HG03378 (cell line): ENCODE results near the gene TGFBRAP1.
A peak's percentile ranks its signal among the peaks of the same experiment; 100 is the strongest.

Experiments
- ATAC-seq: cut with Tn5 transposase; IDR thresholded peaks from one replicate; pipeline ENCODE4 v1.9.1; 2021; ENCODE audit warnings: mild to moderate bottlenecking, moderate library complexity; ENCODE audit not compliant: unreplicated experiment

TGFBRAP1 gene

DNA sequence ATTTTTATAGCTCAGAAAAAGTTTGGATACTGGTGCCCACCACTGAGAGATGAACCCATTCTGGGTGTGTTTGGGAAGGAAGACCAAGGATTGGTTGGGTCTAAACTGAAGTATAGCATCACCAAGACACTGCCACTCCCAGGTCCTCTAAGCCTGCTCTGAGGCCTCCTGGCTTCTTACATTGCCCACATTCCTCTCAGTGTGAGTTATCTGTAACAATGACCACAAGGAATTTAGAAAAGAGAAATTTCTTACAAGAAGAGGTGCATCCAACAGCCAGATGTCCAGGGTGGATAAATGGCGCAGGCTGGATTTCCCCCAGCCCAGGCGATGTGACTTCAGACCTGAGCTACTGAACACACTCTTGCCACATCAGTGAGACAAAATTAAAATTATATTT is 89.6 kb downstream of the TGFBRAP1 start:
- no peak for ATAC-seq

DNA sequence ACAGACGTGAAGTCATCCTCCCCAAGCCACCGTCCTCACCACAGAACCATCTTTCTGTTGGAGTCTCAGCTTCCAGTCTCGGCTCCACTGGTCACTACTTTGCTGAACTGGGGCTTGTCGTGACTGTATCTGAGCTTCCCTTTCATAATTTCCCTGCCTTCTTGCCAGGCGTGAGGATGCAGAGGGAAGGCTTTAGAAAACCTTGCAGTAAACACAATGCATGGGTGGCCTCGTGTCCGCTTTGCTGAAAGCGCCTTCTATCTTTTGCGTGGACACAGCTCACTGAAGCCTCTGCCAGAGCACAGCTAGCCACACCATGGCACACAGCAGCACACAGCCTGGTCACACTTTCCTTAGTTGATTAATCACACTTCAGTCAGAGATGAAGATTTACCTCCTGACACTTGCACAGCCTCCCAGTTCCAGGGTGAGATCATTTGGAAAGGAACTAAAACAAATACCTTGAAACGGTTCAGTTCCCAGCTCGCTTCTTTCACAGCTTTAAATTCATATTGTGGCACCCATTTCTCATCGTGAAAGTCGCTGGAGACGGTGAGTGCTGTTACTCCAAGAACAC is 90.8 kb downstream of the TGFBRAP1 start:
- ATAC-seq = no peak

DNA sequence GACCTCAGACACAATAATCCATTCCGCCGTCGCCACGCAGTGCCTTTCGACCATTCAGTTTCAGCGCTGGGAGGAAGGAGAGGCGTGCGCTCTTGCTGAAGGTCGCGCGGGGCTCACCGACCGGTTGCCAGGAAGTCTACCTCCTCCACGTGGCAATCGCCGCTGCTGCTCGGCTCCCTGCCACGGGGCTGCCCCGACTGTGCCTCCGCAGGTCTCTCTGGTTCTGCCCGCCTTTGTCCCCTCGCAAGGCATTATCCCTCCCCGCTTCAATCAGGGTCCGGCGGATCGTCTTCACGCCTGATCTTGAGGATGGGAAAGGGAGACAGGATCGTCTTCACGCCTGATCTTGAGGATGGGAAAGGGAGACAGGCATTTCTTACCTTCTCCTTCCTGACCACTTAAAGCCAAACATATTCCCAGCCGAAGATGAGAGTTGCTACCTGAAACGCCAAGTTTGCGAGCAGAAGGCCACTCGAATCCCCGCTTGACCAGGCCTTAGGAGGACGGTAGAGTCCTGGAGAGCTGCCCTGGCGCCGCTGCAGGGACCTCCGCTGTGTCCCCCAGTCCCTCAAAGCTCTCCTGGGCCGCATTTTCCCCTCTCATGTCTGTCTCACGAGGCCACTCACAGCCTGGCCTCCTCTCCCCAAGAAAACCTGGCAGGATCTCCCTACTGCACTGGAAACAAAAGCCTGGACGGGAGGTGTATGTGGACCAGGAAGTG is 92.3 kb downstream of the TGFBRAP1 start:
- no peak for ATAC-seq

DNA sequence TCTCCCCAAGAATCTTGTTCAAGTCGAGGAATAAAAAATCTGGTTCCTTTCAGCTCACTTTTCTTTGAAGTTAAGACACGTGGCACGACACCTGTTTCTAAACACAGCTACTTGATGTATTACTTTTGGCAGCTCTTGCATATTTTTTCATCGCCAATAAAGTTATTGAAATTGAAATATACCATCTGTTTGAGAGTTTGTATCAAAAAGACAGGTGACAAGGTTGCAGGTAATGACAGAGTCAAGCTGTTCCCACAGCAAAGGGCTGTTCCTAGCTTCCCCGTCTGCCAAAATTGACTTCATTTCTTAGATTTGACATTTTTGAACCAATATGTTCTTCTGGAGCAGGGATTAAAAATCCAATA is 93.5 kb downstream of the TGFBRAP1 start:
- no peak for ATAC-seq

GRCh38 chr2:105235388-105236059 is 94.0 kb downstream of the TGFBRAP1 start:
- peak; percentile 74 for ATAC-seq

GRCh38 chr2:105231232-105231619 is 98.3 kb downstream of the TGFBRAP1 start:
- no peak for ATAC-seq

GRCh38 chr2:105224444-105224843 is 105.1 kb downstream of the TGFBRAP1 start:
- no peak for ATAC-seq

DNA sequence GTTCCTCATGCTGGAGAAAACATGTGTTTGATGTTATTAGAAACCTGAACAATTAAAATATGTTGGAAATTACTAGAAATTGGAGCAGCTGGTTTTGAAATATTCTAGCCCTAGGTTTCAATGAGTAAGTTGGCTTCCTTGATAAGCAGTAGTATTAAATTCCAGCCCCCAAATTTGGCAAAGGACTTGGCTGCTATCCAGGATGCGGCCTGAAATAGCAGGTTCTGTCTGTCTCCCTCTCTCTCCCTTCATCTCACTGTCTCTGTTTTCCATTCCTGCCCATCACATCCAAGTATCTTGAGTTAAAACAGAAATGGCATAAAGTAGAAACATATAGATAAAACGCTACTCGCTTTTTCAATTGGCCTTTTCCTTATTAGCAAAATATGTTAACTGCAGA is 108.9 kb downstream of the TGFBRAP1 start:
- ATAC-seq = no peak

DNA sequence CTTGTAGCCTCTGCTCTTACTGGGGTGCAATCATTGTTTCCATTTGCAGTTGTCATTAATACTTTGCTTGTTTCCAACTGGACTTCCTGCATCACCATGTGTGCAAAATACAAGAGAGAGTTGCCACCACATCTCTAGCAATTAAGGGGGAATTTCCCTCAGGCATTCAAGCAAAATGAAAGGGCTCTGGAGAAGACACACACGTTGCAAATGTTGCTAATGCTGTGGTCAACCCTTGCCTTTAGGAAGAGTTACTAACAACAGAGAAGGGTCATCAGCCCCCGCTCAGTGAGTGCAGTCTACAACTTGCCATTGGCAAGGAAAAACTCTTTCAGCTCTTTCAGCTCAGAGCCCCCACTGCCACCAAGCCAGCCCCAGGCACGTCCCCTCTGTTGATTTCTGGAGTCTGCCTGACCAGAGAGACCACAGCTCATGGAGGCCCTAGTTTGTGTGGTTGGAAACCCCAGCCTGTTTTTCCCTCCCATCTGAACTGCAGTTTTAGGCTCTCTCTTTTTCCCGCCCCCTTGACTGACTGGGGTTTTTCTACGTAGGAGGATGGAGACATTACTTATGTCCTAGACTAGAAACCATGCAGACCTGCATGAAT is 113.8 kb downstream of the TGFBRAP1 start:
- ATAC-seq = no peak
